Measurements from ENCODE around the gene FAM234A.

The FAM234A gene

DNA sequence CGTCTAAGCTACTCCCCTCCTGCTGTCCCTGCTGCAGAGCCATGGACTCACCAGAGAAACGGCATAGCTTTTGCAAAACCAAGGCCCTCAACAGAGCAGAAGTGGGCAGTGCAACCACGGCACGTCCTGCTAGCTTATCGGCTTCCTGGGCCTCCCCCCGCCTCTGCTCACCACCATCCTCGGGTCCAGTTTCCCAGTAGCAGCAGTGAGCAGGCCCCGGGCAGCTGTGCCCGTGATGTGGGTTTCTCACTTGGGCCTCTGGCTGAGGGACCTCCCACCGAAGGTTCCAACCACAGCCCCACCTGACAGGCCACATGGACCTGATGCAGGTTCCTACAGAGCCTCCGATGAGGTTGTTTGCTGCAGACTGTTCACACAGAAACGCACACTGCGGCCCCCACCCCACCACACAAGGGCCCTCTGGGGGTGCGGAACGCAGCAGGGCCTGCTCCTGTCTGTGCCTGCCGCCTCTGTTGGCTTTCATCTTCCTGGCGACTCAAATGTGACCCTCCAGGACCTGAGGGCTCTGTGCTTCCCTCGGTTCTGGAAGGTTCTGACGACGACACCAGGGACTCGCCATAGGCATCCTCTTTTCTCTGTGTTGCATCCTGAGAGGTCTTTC is 73.2 kb downstream of the FAM234A start:
- Histone ChIP-seq H3K9ac (ENCODE audit: low read length in 5 of 5) (no peak overlapping the region), H3K27ac (ENCODE audit: low read depth, low read length) (no peak overlapping the region), H3K9me3 (ENCODE audit: control insufficient read depth in 5 of 5, low read length in 5 of 5) (no peaks in the 10 kb centered on the region), H3K36me3 (ENCODE audit: control insufficient read depth in 5 of 5, insufficient read depth in 5 of 5, low read length in 5 of 5) (peaks cover 0 to 72% (median 58%) of the 10 kb centered on the region in 5 donors), H3K27me3 (ENCODE audit: control insufficient read depth in 5 of 5, insufficient read depth in 4 of 5, low read length in 5 of 5) (no peaks in the 10 kb centered on the region), H3K4me3 (ENCODE audit: low read depth in 1 of 5, low read length in 5 of 5) (no peak overlapping the region), H3K4me1 (ENCODE audit: control insufficient read depth in 5 of 5, insufficient read depth in 5 of 5, low read length in 5 of 5) (peaks cover 0 to 2% (median 0%) of the 10 kb centered on the region in 5 donors)

DNA sequence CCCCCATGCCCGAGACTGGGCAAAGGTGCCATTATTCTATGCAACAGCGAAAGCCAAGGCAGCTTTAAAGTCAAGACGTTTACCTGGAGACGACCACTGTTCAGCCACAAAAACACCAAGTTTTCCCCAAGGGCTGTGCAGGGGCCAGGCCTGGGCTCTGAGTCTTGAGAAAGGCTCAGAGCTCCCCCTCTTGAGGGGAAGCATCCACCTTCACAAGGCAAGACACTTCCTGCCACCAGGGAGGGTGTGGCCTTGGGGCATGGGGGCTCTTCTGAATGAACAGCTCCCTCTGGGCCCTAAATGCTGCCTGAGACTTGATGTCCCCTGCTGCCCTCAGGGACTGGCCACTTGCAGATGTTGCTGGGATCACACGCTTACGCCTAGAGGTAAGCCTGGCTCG is 74.9 kb downstream of the FAM234A start:
- no peaks in the 10 kb centered on the region for H3K9me3 ChIP-seq (ENCODE audit: control insufficient read depth in 5 of 5, low read length in 5 of 5)
- H3K27ac ChIP-seq (ENCODE audit: low read depth, low read length): no peak overlapping the region
- peaks cover 0 to 74% (median 63%) of the 10 kb centered on the region in 5 donors for H3K36me3 ChIP-seq (ENCODE audit: control insufficient read depth in 5 of 5, insufficient read depth in 5 of 5, low read length in 5 of 5)
- peaks cover 0 to 2% (median 0%) of the 10 kb centered on the region in 5 donors for H3K4me1 ChIP-seq (ENCODE audit: control insufficient read depth in 5 of 5, insufficient read depth in 5 of 5, low read length in 5 of 5)
- no peak overlapping the region for H3K9ac ChIP-seq (ENCODE audit: low read length in 5 of 5)
- no peaks in the 10 kb centered on the region for H3K27me3 ChIP-seq (ENCODE audit: control insufficient read depth in 5 of 5, insufficient read depth in 4 of 5, low read length in 5 of 5)
- H3K4me3 ChIP-seq (ENCODE audit: low read depth in 1 of 5, low read length in 5 of 5): no peak overlapping the region

DNA sequence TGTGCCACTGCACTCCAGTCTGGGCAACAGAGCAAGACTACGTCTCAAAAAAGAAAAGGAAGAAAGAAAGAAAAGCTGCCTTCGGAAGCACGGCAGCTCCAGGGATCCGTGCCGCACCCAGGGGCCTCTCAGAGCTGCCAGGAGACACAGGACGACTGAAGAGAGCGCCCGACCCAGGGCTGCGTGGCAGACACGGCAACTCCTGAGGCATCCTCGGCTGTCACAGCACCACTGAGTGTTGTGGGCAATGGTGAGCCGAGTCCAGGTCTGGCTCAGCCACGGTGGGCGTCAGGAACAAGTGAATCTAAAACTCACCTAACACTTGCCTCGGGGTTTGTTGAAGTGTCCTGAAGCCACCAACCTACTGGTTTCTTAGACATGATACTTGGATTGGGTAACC is 77.1 kb downstream of the FAM234A start:
- no peak overlapping the region for H3K9ac ChIP-seq (ENCODE audit: low read length in 5 of 5)
- H3K27me3 ChIP-seq (ENCODE audit: control insufficient read depth in 5 of 5, insufficient read depth in 4 of 5, low read length in 5 of 5): no peaks in the 10 kb centered on the region
- peaks cover 0 to 2% (median 0%) of the 10 kb centered on the region in 5 donors for H3K4me1 ChIP-seq (ENCODE audit: control insufficient read depth in 5 of 5, insufficient read depth in 5 of 5, low read length in 5 of 5)
- H3K36me3 ChIP-seq (ENCODE audit: control insufficient read depth in 5 of 5, insufficient read depth in 5 of 5, low read length in 5 of 5): peaks cover 0 to 66% (median 55%) of the 10 kb centered on the region in 5 donors
- H3K9me3 ChIP-seq (ENCODE audit: control insufficient read depth in 5 of 5, low read length in 5 of 5): no peaks in the 10 kb centered on the region
- no peak overlapping the region for H3K27ac ChIP-seq (ENCODE audit: low read depth, low read length)
- H3K4me3 ChIP-seq (ENCODE audit: low read depth in 1 of 5, low read length in 5 of 5): no peak overlapping the region

DNA sequence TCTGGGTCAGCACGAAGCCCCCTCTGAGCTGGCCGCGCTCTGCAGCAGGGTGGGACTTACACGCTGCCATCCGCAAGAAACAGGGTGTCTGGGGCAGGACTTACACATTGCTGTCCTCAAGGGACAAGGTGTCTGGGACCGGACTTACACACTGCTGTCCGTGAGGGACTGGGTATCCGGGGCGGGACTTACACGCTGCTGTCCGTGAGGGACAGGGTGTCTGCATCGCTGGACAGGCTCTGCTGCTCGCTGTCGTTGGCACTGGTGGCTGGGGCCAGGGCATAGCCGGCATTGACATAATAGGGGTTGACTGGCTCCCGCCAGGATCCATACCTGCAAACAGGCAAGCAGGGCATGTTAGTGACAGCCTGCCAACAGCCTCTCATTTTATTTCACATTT is 79.7 kb downstream of the FAM234A start:
- no peak overlapping the region for H3K4me3 ChIP-seq (ENCODE audit: low read depth in 1 of 5, low read length in 5 of 5)
- H3K36me3 ChIP-seq (ENCODE audit: control insufficient read depth in 5 of 5, insufficient read depth in 5 of 5, low read length in 5 of 5): peaks cover 0 to 56% (median 50%) of the 10 kb centered on the region in 5 donors
- H3K27me3 ChIP-seq (ENCODE audit: control insufficient read depth in 5 of 5, insufficient read depth in 4 of 5, low read length in 5 of 5): no peaks in the 10 kb centered on the region
- H3K9ac ChIP-seq (ENCODE audit: low read length in 5 of 5): no peak overlapping the region
- peaks cover 0 to 2% (median 0%) of the 10 kb centered on the region in 5 donors for H3K4me1 ChIP-seq (ENCODE audit: control insufficient read depth in 5 of 5, insufficient read depth in 5 of 5, low read length in 5 of 5)
- H3K27ac ChIP-seq (ENCODE audit: low read depth, low read length): no peak overlapping the region
- H3K9me3 ChIP-seq (ENCODE audit: control insufficient read depth in 5 of 5, low read length in 5 of 5): no peaks in the 10 kb centered on the region

DNA sequence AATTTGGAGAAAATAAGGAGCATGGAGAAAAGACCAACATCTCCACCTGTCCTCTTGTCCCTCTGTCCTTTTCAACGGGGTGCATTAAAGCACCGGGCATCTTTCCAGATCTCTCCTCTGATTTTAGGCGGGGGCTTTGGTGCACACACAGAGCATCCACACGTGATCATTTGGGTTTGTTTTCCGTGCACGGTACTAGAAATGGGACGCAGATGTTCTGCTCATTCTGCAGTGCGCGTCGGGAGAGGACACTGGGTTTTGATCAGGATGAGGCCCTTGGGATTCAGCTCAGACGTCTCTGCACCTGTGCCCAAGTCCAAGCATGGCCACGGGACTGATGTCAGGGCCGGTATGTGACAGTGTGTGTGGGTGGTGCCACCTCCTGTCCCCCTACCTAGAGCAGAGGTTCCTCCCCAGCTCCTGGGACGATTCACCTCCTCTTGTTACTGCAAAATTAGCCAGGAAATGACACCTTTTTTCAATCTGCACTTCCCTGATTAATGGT is 80.2 kb downstream of the FAM234A start:
- H3K9me3 ChIP-seq (ENCODE audit: control insufficient read depth in 5 of 5, low read length in 5 of 5): no peaks in the 10 kb centered on the region
- H3K27ac ChIP-seq (ENCODE audit: low read depth, low read length): no peak overlapping the region
- H3K9ac ChIP-seq (ENCODE audit: low read length in 5 of 5): no peak overlapping the region

More for the DNA sequence above, 80.2 kb downstream of the FAM234A start:
- Histone ChIP-seq H3K4me1 (ENCODE audit: control insufficient read depth in 5 of 5, insufficient read depth in 5 of 5, low read length in 5 of 5) (no peaks in the 10 kb centered on the region), H3K27me3 (ENCODE audit: control insufficient read depth in 5 of 5, insufficient read depth in 4 of 5, low read length in 5 of 5) (no peaks in the 10 kb centered on the region), H3K4me3 (ENCODE audit: low read depth in 1 of 5, low read length in 5 of 5) (no peak overlapping the region), H3K36me3 (ENCODE audit: control insufficient read depth in 5 of 5, insufficient read depth in 5 of 5, low read length in 5 of 5) (peaks cover 0 to 53% (median 47%) of the 10 kb centered on the region in 5 donors)
